HG03045 (cell line): ENCODE measurements around the gene MFAP5.
A peak's percentile ranks its signal among the peaks of the same experiment; 100 is the strongest.
"Not testable (repeated sequence)": the region's sequence is repeated elsewhere in the genome, so short reads cannot be mapped to it uniquely, and the experiment has no call there.

Source experiments
- ATAC-seq: cut with Tn5 transposase; IDR thresholded peaks from one replicate; pipeline ENCODE4 v1.9.1; 2021; ENCODE audit warnings: mild to moderate bottlenecking, moderate library complexity; ENCODE audit not compliant: unreplicated experiment

The MFAP5 gene

DNA sequence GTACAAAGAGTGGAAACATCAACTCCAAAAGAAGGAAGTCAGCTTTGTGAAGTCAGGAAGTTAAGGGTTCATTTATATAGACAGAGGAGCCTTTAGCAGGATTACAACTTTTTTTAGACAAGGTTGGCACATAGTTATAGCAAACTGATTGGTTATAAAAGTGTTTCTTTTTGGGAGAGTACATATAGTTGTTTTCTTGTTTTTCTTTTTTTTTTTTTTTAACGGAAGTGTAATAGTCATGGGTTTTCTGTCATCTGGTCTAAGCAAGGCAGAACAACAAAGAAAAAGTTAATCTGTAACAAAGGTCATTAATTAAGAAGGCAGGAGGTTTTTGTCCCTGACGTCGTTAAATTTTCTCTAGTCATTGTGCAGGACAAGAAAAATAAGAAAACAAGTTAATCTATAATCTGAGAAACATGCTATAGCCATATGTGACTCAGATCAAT lies 13.0 kb upstream of the MFAP5 start:
- ATAC-seq: no peak

DNA sequence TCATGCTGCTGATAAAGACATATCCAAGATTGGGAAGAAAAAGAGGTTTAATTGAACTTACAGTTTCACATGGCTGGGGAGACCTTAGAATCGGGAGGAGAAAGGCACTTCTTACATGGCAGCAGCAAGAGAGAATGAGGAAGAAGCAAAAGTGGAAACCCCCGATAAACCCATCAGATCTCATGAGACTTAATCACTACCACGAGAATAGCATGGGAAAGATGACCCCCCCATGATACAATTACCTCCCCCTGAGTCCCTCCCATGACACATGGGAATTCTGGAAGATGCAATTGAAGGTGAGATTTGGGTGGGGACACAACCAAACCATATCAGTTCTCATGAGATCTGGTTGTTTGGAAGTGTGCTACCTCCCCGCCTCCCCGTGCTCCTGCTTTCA lies 9.8 kb upstream of the MFAP5 start:
- no peak for ATAC-seq

DNA sequence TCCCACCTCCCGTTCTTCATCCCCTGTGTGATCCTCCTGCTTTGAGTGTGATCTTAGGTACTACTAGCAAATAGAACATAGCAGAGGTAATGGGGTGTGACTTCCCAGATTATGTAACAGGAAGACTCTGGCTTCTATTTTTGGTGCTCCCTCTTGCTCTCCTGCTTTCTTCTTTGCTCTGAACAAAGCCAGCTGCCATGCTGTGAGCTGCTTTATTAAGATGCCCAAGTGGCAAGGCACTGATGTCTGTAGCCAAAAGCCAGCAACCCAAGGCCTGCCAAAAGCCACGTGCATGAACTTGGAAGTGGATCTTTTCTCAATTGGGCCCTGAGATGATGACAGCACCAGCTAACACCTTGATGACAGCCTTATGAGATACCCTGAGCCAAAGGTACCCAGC lies 5.8 kb upstream of the MFAP5 start:
- ATAC-seq: no peak

DNA sequence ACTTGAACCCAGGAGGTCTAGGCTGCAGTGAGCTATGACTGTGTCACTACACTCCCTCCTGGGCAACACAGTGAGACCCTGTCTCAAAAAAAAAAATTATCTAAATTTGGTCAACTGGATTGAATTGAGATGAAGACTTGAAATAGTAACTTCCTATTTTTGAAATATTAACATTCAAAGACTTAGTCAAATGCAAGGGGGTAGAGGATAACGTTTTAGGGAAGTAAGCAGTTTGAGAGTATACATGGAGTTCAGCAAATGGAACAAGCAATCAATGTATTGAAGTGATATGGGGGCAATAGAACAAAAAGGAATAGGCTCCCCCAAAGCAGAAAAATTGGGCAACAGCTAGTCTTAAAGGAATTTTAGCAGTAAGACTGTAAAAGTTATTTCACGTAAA lies 4.6 kb upstream of the MFAP5 start:
- ATAC-seq: no peak

DNA sequence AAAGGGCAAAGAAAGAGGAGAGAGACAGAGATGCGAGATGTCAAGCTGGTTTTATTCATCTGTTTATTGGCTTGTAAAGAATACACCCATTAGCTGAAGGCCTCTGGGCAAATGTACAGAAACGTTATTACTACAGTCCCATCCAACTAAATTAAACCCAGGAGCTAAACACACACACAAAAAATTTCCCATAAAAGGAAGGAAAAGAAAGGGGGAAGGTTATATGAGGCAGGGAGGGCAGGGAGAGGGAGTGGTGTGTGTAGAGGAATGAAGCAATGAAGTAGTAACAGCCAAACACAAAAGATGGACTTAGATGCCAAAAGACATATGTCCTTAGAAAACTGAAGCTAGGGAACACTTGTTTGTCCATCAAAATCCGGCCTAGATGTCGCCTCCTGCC lies 3.1 kb upstream of the MFAP5 start:
- ATAC-seq: no peak

DNA sequence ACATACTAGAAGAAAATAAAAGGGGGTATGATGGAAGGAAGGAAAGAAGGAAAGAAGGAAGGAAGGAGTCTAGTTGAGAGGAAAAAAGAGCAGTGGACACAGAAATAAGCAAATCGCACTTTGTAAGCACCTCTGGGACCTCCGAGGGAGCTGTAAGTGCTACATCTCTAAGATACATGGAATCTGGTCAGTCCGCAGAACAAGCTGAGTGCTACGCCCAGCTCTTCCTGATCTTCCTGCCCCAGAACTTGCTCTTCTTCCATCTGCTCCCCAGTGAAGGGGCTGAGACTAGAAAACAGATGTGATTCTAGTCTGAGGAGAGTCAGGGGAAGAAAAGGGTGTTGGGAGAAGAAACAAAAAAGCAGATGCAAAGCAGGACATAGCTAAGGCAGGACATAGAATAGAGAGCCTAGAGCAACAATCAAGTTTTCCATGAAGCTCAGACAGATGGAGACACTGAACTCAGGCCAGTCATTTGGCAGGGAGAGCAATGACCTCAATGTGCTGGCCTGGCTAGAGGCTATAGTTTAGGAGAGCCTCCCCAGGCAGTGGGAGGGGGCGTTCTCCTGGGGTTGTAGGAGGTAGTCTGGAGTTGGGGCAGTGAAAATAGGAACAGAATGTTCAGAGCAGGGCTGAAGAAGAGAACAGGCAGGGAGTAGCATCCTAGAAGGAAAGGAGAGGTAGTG lies 1.7 kb upstream of the MFAP5 start:
- no peak for ATAC-seq

DNA sequence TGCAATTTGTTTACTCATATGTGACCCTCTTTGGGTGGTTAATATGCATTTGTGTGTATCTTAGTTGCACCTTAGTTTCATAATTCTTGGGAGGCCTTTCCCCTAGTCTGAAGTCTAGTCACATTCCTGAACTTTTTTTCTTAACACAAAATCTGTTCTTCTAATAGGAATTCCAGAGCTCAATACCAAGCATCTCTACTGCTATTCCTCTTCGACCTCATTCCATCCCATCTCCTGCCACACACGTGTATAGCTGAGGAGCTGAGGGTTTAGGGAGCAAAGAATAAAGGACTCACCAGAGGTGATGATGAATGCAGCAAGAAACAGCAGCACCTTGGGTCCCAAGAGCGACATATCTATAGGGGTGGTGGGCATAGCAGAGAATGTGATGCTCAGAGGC lies 875 bp downstream of the MFAP5 start:
- ATAC-seq: no peak

DNA sequence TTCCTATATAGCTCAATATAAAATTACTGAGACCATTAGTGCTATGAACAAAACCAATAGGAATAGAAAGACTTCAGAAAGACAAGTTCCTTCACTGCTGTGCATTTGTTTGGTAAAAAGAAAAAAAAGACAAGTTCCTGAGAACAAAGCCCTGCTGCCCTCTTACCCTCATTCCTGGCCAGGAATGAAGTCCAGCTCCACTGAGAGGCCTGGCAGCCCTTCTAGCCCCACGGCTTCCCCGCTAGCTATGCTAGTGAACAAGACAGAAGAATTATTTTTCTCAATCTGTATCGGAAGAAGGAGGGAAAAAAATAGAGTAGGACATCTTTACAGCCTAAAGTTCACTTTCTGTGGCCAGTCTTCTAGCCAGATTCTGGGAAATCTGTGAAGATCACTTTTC lies 1.6 kb downstream of the MFAP5 start:
- ATAC-seq: no peak

DNA sequence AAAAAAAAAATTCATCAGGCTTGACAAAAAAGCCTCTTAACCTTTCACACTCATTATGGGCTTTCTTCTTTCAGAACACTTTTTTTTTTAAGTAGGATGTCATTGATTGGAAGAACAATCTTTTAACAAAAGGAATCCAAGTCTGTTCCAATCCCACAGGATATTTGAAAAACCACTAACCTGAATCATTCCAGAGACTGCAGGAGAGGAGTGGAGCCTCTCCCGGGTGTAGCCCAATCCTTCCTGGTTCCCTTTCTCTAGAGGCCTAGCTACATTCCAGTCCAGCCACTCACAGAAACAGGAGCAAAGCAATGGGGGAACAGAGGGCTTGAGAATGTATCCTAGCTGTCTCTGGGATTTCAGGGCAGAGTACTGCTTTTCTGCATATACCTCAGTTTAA lies 4.3 kb downstream of the MFAP5 start:
- no peak for ATAC-seq

DNA sequence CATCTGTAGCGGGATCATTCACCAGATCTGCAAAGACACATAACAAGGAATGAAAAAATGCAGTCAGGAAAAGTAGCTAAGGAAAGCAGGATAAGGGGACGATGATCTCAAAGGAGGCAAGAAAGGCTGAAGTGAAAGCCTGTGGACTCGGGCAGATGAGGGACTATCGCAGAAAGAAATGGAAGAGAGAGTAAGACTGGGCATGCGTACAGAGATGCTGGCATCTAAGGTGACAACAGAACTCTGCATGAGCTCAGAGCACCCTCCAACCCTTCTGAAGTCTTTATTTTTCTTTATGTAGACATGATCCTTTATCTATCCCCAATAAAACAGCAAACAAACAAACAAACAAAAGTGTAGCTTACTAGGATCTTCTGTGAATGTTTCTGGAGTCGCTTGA lies 7.2 kb downstream of the MFAP5 start:
- ATAC-seq: no peak

DNA sequence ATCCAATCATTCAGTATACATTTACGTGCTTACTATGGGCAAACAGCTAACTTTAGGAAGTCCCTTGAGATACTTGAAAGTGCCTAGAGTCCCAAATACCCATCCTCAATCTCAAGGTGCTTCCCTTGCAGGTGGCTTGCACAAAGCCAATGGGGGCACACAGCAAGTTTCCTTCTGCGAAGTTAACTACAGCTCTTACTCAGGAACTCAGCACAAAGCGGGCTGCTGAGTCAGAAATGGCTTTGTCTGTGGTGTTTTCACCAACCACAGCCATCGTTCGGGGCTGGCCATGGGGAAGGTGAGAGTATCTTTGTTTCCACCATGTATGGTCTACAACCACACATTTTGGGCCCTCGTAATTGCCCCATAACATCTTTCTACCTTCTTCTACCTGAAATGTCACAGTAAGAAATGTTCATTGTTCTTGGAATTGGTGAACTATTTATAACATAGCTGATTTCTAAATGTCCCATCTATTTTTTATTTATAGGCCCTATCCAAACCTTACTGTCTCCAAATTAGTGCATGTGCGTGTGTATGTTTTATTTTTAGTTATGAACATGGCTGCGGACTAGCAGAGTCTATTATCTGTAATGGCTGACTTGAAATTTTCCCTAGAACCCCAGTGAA lies 13.9 kb downstream of the MFAP5 start:
- peak; percentile 81 for ATAC-seq

DNA sequence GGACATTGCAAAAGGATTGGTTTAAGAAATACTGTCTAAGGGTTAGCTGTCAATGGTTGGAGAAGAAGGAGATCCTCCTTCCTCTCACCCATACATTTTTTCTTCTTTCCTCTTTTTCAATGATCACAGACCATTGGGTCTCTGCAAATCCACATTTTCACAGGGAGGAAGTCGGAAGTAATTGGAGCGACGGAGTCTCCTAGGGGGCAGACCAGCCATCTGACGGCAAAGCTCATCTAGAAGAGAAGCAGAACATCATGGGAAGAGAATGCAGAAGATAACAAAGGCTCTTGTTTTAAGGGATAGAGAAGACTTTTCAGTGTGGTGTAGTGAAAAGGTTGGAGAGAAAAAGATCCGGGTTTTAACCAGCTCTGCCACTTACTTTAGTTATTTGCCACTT lies 14.7 kb downstream of the MFAP5 start:
- no peak for ATAC-seq

DNA sequence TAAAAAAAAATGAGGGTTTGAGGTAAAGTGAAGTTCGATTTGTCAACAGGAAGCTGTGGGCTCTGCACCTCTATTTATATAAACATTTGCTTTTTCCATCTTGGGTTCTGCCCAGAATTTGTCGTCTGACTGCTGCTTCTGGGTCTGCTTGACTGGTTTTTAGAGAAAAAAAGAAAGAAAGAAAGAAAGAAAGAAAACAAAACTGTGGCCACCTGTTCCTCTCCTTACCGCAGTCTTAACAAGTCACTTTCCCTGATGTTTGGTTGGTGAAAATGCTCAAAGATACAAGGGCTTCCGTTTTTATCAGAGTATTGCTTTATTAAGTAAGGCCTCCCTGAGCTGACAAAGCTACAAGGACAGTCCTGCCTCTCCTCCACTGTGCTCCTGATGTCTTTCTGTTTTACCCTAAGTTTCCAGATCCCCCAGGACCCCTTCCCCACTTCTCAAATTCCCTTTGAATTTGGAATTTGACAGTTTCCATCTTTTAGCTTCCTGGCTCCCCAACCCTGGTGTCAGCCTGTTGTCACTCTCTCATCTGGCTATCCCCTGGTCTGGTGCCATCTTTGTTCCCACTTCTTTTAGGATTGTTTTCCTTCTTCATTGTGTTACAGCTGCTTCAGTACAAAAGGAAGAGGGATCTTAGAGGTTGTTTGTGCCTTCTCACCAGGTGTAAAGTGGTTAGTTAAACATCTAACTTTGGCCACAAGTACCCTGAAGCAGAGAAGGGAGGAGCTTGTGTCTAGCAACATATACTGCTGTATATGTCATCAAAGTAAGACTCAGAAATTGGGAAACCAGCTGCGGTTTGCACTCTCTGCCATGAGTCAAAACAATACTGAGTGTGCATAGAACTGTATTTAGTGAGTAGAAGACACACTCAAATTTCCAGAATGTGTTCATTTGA lies 18.0 kb downstream of the MFAP5 start:
- peak; percentile 57 for ATAC-seq

DNA sequence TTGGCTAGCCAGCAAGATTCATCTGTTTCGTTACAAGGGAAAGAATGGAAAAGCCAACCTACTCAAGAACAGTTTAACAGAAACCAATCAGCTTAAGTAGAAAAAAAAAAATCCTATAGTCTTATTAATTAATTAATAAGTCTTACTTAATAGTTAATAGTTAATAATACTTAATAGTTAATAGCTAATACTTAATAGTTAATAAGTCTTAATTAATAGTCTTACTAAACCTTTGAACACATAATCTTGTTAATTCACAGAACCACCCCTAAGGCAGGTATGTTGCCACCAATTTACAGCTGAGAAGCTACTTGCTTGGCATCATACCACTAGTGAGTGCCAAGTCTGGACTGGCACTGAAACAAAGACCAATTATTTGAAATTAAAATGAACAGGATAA lies 19.9 kb downstream of the MFAP5 start:
- ATAC-seq: no peak

DNA sequence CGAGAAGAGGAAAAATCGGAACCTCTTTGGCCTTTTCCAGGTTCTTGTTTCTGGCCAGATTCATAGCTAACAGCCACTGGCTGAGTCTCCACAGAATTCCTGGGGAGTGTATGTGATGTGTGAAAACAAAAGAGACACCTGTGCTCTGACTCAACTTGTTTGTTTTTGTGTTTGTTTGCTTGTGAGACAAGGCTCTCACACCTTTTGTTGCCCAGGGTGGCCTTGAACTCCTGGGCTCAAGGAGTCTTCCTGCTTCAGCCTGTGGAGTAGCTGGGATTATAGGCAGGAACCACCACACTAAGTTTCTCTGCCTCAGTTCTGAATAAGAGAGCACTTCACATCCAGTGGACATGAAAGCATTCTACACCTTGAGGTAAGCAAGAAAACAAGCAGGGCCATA lies 22.7 kb downstream of the MFAP5 start:
- no peak for ATAC-seq

DNA sequence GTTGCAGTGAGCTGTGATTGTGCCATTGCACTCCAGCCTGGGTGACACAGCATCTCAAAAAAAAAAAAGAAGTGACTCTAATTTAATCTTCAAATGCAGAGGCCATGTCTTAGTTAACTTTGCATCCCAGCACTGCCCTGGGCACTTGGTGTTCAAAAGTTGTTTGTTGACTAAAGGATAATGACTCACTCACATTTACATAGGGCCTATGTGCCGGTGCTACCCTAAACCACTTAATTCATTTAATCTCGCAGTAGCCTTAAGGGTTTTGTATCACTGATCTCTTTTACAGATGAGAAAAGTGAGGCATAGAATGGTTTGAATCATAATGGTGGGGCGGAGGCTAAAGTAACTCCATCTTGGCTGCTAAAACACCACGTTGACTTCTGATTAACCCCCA lies 23.7 kb downstream of the MFAP5 start:
- no peak for ATAC-seq

DNA sequence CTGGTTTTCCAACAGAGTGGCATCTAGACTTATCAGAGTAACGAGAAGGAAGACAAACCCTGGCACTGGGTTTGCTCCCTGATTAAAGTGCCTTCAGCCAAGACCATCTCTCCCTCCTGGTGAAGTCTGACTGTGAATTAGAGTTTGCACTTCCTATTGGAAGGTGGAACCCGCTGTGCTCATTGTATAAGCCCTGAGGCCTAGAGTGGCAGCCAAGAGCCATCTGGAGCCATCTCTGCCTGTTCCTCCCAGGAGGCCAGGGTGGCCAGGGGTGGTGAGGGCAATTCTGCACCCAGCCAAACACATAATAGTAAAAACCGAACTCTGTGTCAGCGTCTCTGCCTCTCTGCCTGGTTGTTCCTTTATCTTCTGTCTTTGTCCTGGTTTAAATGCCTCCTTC lies 25.0 kb downstream of the MFAP5 start:
- ATAC-seq: no peak

DNA sequence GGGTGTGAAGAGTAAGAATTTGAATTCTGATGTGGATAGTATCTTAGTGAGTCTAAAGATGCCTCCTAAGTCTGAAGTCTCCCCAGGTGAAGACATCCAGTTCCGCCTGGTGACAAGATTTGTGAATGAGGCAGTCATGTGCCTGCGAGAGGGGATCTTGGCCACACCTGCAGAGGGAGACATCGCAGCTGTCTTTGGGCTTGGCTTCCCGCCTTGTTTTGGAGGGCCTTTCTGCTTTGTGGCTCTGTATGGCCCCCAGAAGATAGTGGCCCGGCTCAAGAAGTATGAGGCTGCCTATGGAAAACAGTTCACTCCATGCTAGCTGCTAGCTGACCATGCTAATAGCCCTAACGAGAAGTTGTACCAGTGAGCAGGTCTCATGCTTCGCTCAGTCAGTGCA lies 25.4 kb downstream of the MFAP5 start:
- ATAC-seq: no peak

DNA sequence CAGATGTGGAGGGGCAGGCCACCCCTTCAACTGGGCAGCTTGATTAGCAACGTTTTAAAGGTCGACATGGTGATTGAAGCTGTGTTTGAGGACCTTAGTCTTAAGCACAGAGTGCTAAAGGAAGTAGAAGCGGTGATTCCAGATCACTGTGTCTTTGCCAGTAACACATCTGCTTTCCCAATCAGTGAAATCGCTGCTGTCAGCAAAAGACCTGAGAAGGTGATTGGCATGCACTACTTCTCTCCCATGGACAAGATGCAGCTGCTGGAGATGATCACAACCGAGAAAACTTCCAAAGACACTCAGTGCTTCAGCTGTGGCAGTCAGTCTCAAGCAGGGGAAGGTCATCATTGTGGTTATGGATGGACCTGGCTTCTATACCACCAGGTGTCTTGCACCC lies 26.0 kb downstream of the MFAP5 start:
- ATAC-seq: no peak

DNA sequence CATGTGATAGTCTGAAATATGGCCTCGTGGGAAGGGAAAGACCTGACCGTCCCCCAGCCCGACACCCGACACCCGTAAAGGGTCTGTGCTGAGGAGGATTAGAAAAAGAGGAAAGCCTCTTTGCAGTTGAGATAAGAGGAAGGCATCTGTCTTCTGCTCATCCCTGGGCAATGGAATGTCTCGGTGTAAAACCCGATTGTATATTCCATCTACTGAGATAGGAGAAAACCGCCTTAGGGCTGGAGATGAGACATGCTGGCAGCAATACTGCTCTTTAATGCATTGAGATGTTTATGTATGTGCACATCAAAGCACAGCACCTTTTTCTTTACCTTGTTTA lies 26.6 kb downstream of the MFAP5 start:
- not testable (repeated sequence) for ATAC-seq

DNA sequence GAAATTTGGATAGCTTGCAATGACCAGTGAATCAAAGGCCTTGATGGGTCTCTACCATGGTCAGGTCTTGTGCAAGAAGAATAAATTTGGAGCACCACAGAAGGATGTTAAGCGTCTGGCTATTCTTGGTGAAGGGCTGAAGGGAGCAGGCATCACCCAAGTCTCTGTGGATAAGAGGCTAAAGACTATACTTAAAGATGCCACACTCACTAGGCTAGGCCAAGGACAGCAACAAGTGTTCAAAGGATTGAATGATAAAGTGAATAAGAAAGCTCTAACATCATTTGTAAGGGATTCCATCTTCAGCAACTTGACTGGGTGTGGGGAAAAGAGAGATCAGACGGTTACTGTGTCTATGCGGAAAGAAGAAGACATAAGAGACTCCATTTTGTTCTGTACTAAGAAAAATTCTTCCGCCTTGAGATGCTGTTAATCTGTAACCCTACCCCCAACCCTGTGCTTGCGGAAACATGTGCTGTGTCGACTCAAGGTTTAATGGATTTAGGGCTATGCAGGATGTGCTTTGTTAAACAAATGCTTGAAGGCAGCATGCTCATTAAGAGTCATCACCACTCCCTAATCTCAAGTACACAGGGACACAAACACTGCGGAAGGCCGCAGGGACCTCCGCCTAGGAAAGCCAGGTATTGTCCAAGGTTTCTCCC lies 27.2 kb downstream of the MFAP5 start:
- ATAC-seq: not testable (repeated sequence)

DNA sequence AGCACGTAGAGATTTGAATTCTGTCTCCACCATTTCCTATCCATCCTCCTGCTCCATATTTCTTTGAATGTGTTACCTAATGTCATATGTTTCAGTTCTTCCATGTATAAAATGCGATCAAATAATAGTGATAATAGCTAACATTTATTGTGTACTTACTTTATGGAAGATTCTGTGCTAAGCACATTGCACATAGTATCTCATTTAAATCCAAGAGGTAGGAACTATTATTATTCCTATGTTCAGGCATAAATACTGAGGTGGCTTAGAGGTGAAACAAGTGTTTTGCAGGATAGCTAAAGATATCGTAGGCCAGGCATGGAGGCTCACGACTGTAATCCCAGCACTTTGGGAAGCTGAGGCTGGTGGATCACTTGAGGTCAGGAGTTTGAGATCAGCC lies 32.5 kb downstream of the MFAP5 start:
- no peak for ATAC-seq
